Measurements from ENCODE around the gene SP2.

The SP2 gene

DNA sequence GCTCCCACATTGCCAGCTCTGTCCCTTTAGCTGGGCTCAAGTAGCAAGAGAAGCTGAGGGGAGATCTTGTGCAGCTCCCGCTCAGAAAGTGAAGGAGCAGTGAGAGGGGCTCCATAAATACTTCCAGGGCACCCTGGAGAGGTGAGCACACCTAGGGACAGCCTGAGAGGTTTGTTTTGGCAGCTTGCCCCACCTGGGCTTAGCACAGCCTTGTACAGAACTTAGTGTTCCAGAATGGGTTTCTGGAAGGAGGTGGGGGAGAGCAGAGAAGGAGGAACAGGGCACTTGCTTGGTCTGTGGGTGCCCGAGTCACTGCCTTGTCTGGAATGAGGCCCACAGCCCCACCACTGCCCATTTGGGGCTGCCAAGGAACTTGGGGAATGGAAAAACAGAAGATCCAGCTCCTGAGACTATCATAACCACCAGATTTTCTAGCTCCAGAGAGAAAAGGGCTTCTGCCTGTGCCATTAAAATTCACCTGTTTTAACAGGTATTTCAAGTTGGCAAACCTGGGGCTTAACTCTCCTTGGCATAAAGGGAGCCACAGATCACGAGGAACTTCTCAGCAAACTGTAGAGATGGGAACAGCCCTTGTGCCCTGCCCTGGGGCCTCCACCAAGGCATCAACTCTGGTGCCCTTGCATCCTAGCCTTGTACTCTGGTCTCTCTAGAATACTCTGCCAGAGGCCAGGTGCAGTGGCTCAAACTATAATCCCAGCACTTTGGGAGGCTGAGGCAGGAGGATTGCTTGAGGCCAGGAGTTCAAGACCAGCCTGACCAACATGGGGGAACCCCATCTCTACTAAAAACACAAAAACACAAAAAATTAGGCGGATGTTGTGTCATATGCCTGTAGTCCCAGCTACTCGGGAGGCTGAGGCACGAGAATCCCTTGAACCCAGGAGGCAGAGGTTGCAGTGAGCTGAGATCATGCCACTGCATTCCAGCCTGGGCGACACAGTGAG, 59.7 kb downstream of the SP2 start:
- H3K27ac ChIP-seq (ENCODE audit: low read depth, low read length) = no peak overlapping the region
- peaks cover 15% of the 10 kb centered on the region for H3K4me1 ChIP-seq (ENCODE audit: insufficient read depth, low read length)
- H3K9me3 ChIP-seq (ENCODE audit: insufficient read depth, low read depth, low read length) = no peaks in the 10 kb centered on the region
- H3K36me3 ChIP-seq (ENCODE audit: insufficient read depth, low read length) = no peaks in the 10 kb centered on the region
- no peak overlapping the region for H3K4me3 ChIP-seq (ENCODE audit: low read length)
- H3K9ac ChIP-seq (ENCODE audit: low read depth, low read length) = no peak overlapping the region
- WGBS = 92% methylated on average over 7 of the region's 7 CpGs
- H3K27me3 ChIP-seq (ENCODE audit: insufficient read depth, low read length) = 0 out of 2 replicates have a peak, but pooled peaks cover 3% of the 10 kb centered on the region

DNA sequence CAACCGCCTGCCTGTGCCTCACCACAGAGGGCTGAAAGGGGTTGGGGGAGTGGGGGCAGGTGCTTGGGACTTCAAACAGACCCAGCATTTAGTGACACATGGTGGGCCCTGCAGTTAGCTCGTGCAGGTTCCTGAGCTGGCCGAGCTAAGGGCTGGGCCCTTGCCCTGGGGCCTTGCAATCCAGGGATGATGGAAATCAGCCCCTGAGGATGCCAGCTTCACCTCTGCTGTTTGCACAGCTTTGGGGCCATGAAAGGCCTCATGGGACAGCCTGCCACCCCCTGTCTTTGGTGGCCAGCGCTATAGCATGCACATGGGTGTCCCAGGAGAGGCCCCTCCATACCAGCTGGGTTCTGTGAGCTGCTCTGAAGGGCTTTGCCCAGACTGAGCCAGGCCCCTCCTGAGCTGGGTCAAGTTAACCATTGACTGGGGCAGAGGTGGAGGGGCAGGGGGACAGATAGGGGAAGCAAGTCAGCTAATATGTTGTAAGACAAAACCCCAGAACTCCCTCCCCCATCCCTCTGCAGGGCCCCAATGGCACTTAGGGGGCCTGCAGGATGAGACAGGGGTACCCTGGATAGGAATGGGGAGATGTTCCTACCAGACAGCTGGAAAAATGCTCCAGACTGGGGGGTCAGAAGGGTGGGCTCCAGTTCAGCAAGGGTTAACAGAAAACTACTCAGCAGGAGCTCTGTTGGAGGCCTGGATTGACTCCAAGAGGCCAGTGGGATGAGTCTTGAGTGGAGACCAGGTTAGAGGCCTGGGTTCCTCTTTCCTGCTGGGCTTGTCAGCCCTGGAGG, 61.0 kb downstream of the SP2 start:
- H3K4me1 ChIP-seq (ENCODE audit: insufficient read depth, low read length) = peaks cover 15% of the 10 kb centered on the region

DNA sequence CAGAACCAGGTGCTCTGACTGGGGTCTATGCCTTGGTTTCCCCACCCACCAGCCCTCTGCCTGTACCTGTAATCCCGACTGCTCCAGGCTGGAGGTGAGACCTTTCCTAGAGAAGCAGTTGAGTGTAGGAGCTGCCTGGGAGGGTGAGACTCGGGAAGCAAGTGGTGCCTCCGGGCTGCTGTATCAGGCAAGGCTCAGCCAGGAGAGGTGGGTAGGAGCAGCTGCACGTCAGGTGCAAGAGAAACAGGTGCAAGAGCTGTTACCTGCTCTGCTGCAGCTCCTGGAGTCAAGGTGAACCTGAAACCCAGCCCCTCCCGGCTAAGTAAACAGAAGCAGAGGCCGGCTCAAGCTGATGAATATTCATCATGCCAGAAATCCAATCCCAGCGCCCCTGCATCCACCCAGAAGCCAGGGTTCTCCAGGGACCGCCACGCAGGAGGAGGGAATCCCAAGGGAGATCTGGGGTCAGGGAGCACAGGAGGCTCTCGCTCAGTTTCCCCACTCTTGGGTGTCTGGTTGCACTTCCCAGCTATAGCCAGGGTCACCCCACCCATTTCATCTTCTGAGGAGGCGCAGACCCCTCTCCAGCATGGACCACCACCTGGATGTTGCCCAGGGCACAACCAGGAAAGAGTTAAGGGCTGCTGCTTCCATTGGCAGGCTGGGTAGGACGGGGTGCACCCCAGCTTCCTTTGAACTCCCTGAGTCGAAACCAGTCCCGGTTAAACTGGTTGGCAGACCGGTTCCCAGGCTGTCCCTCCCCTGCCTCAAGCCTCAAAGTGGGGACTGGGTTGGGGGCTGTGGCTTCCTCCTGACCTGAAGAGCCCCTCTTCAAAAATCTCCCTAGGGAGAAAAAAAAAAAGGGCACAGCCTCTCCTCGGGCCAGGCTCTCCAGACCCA, 61.8 kb downstream of the SP2 start, which contains the start of gene PRR15L:
PRR15L (minus strand) TSS at position 293 of the 900 bp plus-strand sequence. CDS start 4,649 bp downstream, outside the sequence.
- Histone ChIP-seq H3K27me3 (ENCODE audit: insufficient read depth, low read length) (0 out of 2 replicates have a peak, but pooled peaks cover 3% of the 10 kb centered on the region), H3K9ac (ENCODE audit: low read depth, low read length) (no peak within 1 kb of the TSS), H3K9me3 (ENCODE audit: insufficient read depth, low read depth, low read length) (no peaks in the 10 kb centered on the region), H3K36me3 (ENCODE audit: insufficient read depth, low read length) (no peaks in the 10 kb centered on the region), H3K27ac (ENCODE audit: low read depth, low read length) (no peak within 1 kb of the TSS), H3K4me3 (ENCODE audit: low read length) (peak within 1 kb of the TSS; percentile 24), H3K4me1 (ENCODE audit: insufficient read depth, low read length) (peaks cover 15% of the 10 kb centered on the region)
- 54% methylated on average over 16 of the region's 16 CpGs for WGBS

More for the DNA sequence above, 61.0 kb downstream of the SP2 start:
- Histone ChIP-seq H3K4me3 (ENCODE audit: low read length) (peak overlapping the region; percentile 24), H3K36me3 (ENCODE audit: insufficient read depth, low read length) (no peaks in the 10 kb centered on the region), H3K9ac (ENCODE audit: low read depth, low read length) (no peak overlapping the region), H3K27ac (ENCODE audit: low read depth, low read length) (no peak overlapping the region), H3K9me3 (ENCODE audit: insufficient read depth, low read depth, low read length) (no peaks in the 10 kb centered on the region), H3K27me3 (ENCODE audit: insufficient read depth, low read length) (0 out of 2 replicates have a peak, but pooled peaks cover 3% of the 10 kb centered on the region)
- 80% methylated on average over 4 of the region's 4 CpGs for WGBS

DNA sequence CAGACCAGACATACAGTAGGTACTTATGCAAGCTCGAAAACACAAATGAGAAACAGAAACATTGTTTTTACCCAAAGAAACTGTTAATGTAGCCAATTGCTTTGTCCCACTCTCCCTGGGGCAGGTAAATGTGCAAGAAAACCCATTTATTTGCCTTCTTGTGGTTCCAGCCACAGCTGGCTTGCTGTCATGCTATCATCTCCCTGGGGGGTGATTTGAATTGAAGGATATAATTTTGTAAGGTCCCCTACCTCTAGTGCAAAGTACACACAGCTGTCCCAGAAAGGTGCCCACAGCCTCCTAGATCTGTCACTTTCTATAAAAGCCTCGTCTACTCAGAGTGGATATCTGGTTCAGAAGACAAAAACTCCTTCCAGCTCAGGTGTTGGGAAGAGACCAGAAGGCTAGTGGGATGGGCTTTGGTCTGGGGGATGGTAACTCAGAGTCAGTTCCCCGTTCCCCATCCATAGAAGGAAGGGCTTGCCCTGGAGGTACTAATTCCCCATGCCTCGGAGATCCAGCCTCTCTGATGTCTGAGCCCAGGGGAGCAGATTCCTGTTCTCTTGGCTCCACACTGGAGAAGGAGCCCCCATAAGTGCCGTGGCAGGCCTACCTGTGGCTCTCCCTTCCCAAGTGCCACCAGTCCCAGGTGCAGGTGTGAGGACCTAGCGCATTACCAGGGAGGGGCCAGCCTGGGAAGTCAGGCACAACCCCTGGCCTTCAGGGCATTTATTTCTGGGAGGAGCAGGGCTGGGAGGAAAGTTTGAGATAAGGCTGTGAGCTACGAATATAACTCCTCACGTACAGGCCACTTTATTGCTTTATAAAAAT, 64.0 kb downstream of the SP2 start:
- H3K4me1 ChIP-seq (ENCODE audit: insufficient read depth, low read length) = peaks cover 15% of the 10 kb centered on the region
- 0 out of 2 replicates have a peak, but pooled peaks cover 3% of the 10 kb centered on the region for H3K27me3 ChIP-seq (ENCODE audit: insufficient read depth, low read length)
- 79% methylated on average over 8 of the region's 8 CpGs for WGBS
- H3K36me3 ChIP-seq (ENCODE audit: insufficient read depth, low read length) = no peaks in the 10 kb centered on the region
- H3K27ac ChIP-seq (ENCODE audit: low read depth, low read length) = no peak overlapping the region
- no peak overlapping the region for H3K9ac ChIP-seq (ENCODE audit: low read depth, low read length)
- H3K4me3 ChIP-seq (ENCODE audit: low read length) = no peak overlapping the region
- H3K9me3 ChIP-seq (ENCODE audit: insufficient read depth, low read depth, low read length) = no peaks in the 10 kb centered on the region

DNA sequence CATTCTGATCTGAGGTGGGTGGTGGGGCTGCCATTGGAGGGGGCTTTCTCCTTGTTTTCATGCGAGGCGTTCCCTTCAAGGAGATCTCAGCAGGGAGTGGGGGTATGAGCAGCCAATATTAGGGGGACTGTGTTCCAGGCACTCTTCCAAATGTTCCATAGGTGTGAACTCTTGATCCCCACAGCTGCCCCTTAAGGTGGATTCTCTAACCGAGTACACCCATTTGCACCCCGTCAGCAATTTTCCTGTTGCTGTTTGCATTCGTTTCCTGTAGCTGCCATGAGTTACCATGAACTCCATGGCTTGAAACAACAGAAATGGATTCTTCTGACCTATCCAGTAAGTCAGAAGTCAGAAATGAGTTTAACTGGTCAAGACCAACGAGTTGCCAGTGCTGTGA, 65.4 kb downstream of the SP2 start:
- 94% methylated on average over 6 of the region's 6 CpGs for WGBS

DNA sequence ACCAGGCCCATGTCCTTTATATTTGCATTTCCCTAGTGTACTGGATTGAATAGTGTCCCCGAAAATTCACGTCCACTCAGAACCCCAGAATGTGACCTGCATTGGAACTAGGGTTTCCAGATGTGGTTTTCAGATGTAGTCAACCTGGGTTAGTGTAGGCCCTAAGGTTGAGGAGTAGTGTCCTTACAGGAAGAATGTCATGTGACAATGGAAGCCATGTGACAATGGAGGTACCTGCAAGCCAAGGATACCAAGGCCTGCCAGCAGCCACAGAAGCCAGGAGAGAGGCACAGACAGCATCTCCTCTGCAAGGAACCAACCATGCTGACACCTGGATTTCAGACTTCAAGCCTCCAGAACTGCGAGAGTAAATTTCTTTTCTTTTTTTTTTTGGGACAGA, 66.9 kb downstream of the SP2 start:
- peaks cover 3% of the 10 kb centered on the region; the same call in 1 of the 2 replicates for H3K4me1 ChIP-seq (ENCODE audit: insufficient read depth, low read length)
- 0 out of 2 replicates have a peak, but pooled peaks cover 3% of the 10 kb centered on the region for H3K27me3 ChIP-seq (ENCODE audit: insufficient read depth, low read length)
- no peak overlapping the region for H3K4me3 ChIP-seq (ENCODE audit: low read length)
- no peak overlapping the region for H3K9ac ChIP-seq (ENCODE audit: low read depth, low read length)
- H3K27ac ChIP-seq (ENCODE audit: low read depth, low read length) = no peak overlapping the region
- no peaks in the 10 kb centered on the region for H3K9me3 ChIP-seq (ENCODE audit: insufficient read depth, low read depth, low read length)
- 98% methylated on average over 3 of the region's 3 CpGs for WGBS
- H3K36me3 ChIP-seq (ENCODE audit: insufficient read depth, low read length) = no peaks in the 10 kb centered on the region

More for the DNA sequence above, 65.4 kb downstream of the SP2 start:
- H3K4me3 ChIP-seq (ENCODE audit: low read length) = no peak overlapping the region
- H3K36me3 ChIP-seq (ENCODE audit: insufficient read depth, low read length) = no peaks in the 10 kb centered on the region
- no peak overlapping the region for H3K9ac ChIP-seq (ENCODE audit: low read depth, low read length)
- 0 out of 2 replicates have a peak, but pooled peaks cover 3% of the 10 kb centered on the region for H3K27me3 ChIP-seq (ENCODE audit: insufficient read depth, low read length)
- peaks cover 15% of the 10 kb centered on the region for H3K4me1 ChIP-seq (ENCODE audit: insufficient read depth, low read length)
- no peak overlapping the region for H3K27ac ChIP-seq (ENCODE audit: low read depth, low read length)
- H3K9me3 ChIP-seq (ENCODE audit: insufficient read depth, low read depth, low read length) = no peaks in the 10 kb centered on the region

DNA sequence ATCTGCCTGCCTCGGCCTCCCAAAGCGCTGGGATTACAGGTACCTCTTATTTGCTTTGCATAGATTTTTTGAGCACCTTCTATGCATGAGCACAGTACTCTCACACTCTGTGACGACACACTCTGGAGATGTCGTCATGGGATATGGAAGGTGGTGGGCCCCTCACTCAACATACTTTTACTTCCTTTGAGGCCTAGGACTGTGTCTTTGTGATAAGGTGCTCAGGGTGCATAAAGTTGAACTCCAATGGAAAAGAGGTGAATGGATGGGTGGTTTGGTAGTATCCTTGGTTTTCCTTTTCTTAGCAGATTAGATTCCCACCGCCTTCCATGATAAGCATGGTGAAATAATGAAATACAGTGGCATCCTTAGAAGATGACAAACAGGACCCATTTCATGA, 68.8 kb downstream of the SP2 start:
- 91% methylated on average over 5 of the region's 5 CpGs for WGBS

DNA sequence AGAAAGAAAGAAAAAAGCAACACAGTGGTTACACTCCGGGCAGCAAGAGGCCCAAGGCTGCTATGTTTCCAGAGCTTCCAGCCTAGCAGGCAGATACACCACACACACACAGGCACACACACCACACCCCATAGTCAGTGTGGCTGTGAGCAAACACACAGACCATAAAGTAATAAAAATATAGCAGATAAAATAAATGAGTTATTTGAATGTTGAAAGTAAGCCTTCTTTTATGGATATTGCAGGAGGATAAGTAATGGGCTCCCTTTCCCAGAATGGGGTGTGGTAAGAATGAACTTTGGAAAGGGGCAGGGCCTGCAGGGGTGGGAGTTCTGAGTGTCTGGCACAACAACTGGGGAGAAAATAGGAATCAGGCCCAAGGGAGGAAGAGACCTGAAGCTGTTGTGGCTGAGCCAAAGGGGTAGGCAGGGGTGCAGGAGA, 70.1 kb downstream of the SP2 start:
- H3K27ac ChIP-seq (ENCODE audit: low read depth, low read length) = no peak overlapping the region

More for the DNA sequence above, 68.8 kb downstream of the SP2 start:
- H3K27ac ChIP-seq (ENCODE audit: low read depth, low read length) = no peak overlapping the region
- no peaks in the 10 kb centered on the region for H3K4me1 ChIP-seq (ENCODE audit: insufficient read depth, low read length)
- H3K9ac ChIP-seq (ENCODE audit: low read depth, low read length) = no peak overlapping the region
- no peaks in the 10 kb centered on the region for H3K27me3 ChIP-seq (ENCODE audit: insufficient read depth, low read length)
- H3K9me3 ChIP-seq (ENCODE audit: insufficient read depth, low read depth, low read length) = no peaks in the 10 kb centered on the region
- no peaks in the 10 kb centered on the region for H3K36me3 ChIP-seq (ENCODE audit: insufficient read depth, low read length)
- H3K4me3 ChIP-seq (ENCODE audit: low read length) = no peak overlapping the region

DNA sequence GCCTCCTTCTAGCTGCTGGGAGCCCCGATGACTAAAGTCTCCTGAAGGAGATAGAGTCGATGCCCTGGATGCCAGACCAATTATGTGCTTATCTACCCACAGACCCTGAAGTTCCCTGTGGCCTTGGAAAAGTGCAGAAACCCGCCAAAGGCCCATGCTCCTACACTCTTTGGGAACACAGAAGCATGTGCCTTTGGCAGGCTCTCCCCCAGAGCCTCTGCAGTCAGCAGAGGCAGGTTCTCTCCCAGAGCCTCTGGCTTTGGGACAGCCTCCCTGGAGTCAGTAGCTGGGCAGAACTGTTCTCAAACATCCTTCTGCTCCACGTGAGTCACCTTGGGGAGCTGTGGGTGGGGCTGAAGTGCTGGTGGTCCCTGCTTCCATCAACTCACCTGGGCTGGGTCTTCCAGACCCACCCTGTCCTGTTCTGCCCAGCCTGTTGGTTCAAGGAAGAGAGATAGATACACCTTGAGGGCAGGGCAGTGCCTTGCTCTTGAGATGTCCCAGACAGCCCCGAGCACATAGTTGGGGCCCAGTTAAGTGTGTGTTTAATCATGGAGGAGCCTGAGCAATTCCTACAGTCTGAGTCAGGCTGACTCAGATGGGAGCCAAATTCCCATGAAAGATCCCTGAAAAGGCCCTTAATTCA, 71.7 kb downstream of the SP2 start:
- Histone ChIP-seq H3K4me3 (ENCODE audit: low read length) (no peak overlapping the region), H3K27ac (ENCODE audit: low read depth, low read length) (no peak overlapping the region), H3K9ac (ENCODE audit: low read depth, low read length) (no peak overlapping the region), H3K27me3 (ENCODE audit: insufficient read depth, low read length) (no peaks in the 10 kb centered on the region), H3K36me3 (ENCODE audit: insufficient read depth, low read length) (no peaks in the 10 kb centered on the region), H3K4me1 (ENCODE audit: insufficient read depth, low read length) (peaks cover 4% of the 10 kb centered on the region; the same call in 1 of the 2 replicates), H3K9me3 (ENCODE audit: insufficient read depth, low read depth, low read length) (no peaks in the 10 kb centered on the region)
- WGBS = 80% methylated on average over 4 of the region's 5 CpGs

More for the DNA sequence above, 70.1 kb downstream of the SP2 start:
- Histone ChIP-seq H3K9ac (ENCODE audit: low read depth, low read length) (no peak overlapping the region), H3K4me3 (ENCODE audit: low read length) (no peak overlapping the region), H3K36me3 (ENCODE audit: insufficient read depth, low read length) (no peaks in the 10 kb centered on the region), H3K27me3 (ENCODE audit: insufficient read depth, low read length) (no peaks in the 10 kb centered on the region), H3K9me3 (ENCODE audit: insufficient read depth, low read depth, low read length) (no peaks in the 10 kb centered on the region), H3K4me1 (ENCODE audit: insufficient read depth, low read length) (peaks cover 4% of the 10 kb centered on the region; the same call in 1 of the 2 replicates)
- WGBS = 80% methylated on average over 1 of the region's 1 CpG

Measured in HUES64 (cell line).